Trophoblast cell (in vitro differentiated cells and primary cell): Measurements from ENCODE around the gene CCDC38.

ENCODE experiments used
- DNase-seq, 2 donors: peaks; one replicate each; pipeline ENCODE4 v3.0.0-alpha.2; 2016
- H2AFZ ChIP-seq: 2 replicates; pipeline ENCODE4 v1.6.1; 2013; ENCODE audit warnings: low read length, moderate library complexity, mild to moderate bottlenecking; ENCODE audit not compliant: insufficient read depth, poor library complexity
- H2AK5ac ChIP-seq: 2 replicates; pipeline ENCODE4 v1.6.1; 2013; ENCODE audit warnings: mild to moderate bottlenecking, low read length
- H2BK120ac ChIP-seq: 2 replicates; pipeline ENCODE4 v1.6.1; 2013; ENCODE audit warnings: low read length, mild to moderate bottlenecking, moderate library complexity; ENCODE audit not compliant: insufficient read depth, poor library complexity
- H2BK12ac ChIP-seq: 2 replicates; pipeline ENCODE4 v1.6.1; 2013; ENCODE audit warnings: mild to moderate bottlenecking, low read length, moderate library complexity
- H2BK5ac ChIP-seq: 2 replicates; pipeline ENCODE4 v1.6.1; 2013; ENCODE audit warnings: low read length, low read depth, moderate library complexity, mild to moderate bottlenecking; ENCODE audit not compliant: poor library complexity
- H3K14ac ChIP-seq: 2 replicates; pipeline ENCODE4 v1.6.1; 2013; ENCODE audit warnings: mild to moderate bottlenecking, low read length
- H3K18ac ChIP-seq: 2 replicates; pipeline ENCODE4 v1.6.1; 2013; ENCODE audit warnings: mild to moderate bottlenecking, low read length
- H3K23ac ChIP-seq: 2 replicates; pipeline ENCODE4 v1.6.1; 2013; ENCODE audit warnings: low read length
- H3K27ac ChIP-seq: 2 replicates; pipeline ENCODE4 v1.5.1; 2013; ENCODE audit warnings: low read depth, mild to moderate bottlenecking, inconsistent platforms, low read length, moderate library complexity
- H3K27me3 ChIP-seq: 2 replicates; pipeline ENCODE4 v1.6.1; 2013; ENCODE audit warnings: inconsistent platforms, mild to moderate bottlenecking, low read length, moderate library complexity; ENCODE audit not compliant: insufficient read depth
- H3K36me3 ChIP-seq, 2 experiments: 1 replicate in 1 of 2; 2 replicates in 1 of 2; pipeline ENCODE4 v1.6.1; 2013; ENCODE audit warnings: low read length in 2 of 2, mild to moderate bottlenecking in 2 of 2, moderate library complexity in 1 of 2; ENCODE audit not compliant: insufficient read depth in 2 of 2, control insufficient read depth in 1 of 2
- H3K4ac ChIP-seq: 2 replicates; pipeline ENCODE4 v1.6.1; 2013; ENCODE audit warnings: low read depth, mild to moderate bottlenecking, low read length, moderate library complexity
- H3K4me1 ChIP-seq, 2 experiments: 1 replicate in 1 of 2; 2 replicates in 1 of 2; pipeline ENCODE4 v1.6.1; 2013; ENCODE audit warnings: low read length in 2 of 2, mild to moderate bottlenecking in 2 of 2, moderate library complexity in 1 of 2; ENCODE audit not compliant: insufficient read depth in 2 of 2, control insufficient read depth in 1 of 2
- H3K4me2 ChIP-seq: 2 replicates; pipeline ENCODE4 v1.6.1; 2013; ENCODE audit warnings: inconsistent platforms, mild to moderate bottlenecking, low read length, moderate library complexity
- H3K4me3 ChIP-seq: 2 replicates; pipeline ENCODE4 v1.5.1; 2013; ENCODE audit warnings: mild to moderate bottlenecking, low read depth, low read length, inconsistent platforms
- H3K79me1 ChIP-seq: one replicate; pipeline ENCODE4 v1.6.1; 2013; ENCODE audit warnings: low read length
- H3K79me2 ChIP-seq: 2 replicates; pipeline ENCODE4 v1.6.1; 2013; ENCODE audit warnings: low read length, mild to moderate bottlenecking; ENCODE audit not compliant: control insufficient read depth, insufficient read depth, poor library complexity
- H3K9ac ChIP-seq: 2 replicates; pipeline ENCODE4 v1.6.1; 2013; ENCODE audit warnings: mild to moderate bottlenecking, low read length
- H3K9me3 ChIP-seq: 2 replicates; pipeline ENCODE4 v1.6.1; 2013; ENCODE audit warnings: low read depth, mild to moderate bottlenecking, control low read depth, inconsistent platforms, low read length; ENCODE audit not compliant: insufficient read depth
- H4K12ac ChIP-seq: 2 replicates; pipeline ENCODE4 v1.6.1; 2013; ENCODE audit warnings: low read depth, mild to moderate bottlenecking, low read length, moderate library complexity
- H4K8ac ChIP-seq: 2 replicates; pipeline ENCODE4 v1.6.1; 2013; ENCODE audit warnings: low read depth, mild to moderate bottlenecking, low read length, moderate library complexity
- H4K91ac ChIP-seq: one replicate; pipeline ENCODE4 v1.6.1; 2013; ENCODE audit warnings: low read depth, mild to moderate bottlenecking, low read length, moderate library complexity
- WGBS: extraction: QIAGEN DNeasy Blood & Tissue Kit; methylation state at CpG from one replicate; pipeline ENCODE4 v1.1.7; 2013; ENCODE audit warnings: missing lambda C conversion rate; ENCODE audit not compliant: insufficient read length, insufficient coverage; ENCODE audit errors: extremely low coverage; 5-methylcytosine and 5-hydroxymethylcytosine counted together

CCDC38 gene

GRCh38 chr12:95881331-95881955, 61.0 kb downstream of the CCDC38 start:
- no peak overlapping the region for H3K14ac ChIP-seq
- H2BK120ac ChIP-seq: no peak overlapping the region
- H3K79me1 ChIP-seq: no peaks in the 10 kb centered on the region
- H4K91ac ChIP-seq: no peak overlapping the region
- no CpG with 5 or more reads among the region's 3 CpGs for WGBS
- H3K4me3 ChIP-seq: no peak overlapping the region
- H3K9ac ChIP-seq: no peak overlapping the region
- H3K4ac ChIP-seq: no peak overlapping the region
- H2BK12ac ChIP-seq: no peak overlapping the region
- H2BK5ac ChIP-seq: no peak overlapping the region
- no peak overlapping the region for H2AK5ac ChIP-seq
- no peak overlapping the region for H2AFZ ChIP-seq
- H3K36me3 ChIP-seq: no peaks in the 10 kb centered on the region
- no peak overlapping the region for H4K8ac ChIP-seq
- H3K23ac ChIP-seq: no peak overlapping the region
- H3K4me1 ChIP-seq: no peaks in the 10 kb centered on the region
- no peaks in the 10 kb centered on the region for H3K27me3 ChIP-seq
- H3K27ac ChIP-seq: no peak overlapping the region
- H3K4me2 ChIP-seq: no peak overlapping the region
- H3K18ac ChIP-seq: no peak overlapping the region
- no peaks in the 10 kb centered on the region for H3K79me2 ChIP-seq
- no peak overlapping the region for H4K12ac ChIP-seq
- peak in 1 of 2 donors; percentile 11 for DNase-seq
- no peaks in the 10 kb centered on the region for H3K9me3 ChIP-seq

GRCh38 chr12:95880895-95881294, 61.5 kb downstream of the CCDC38 start:
- H3K18ac ChIP-seq: no peak overlapping the region
- no peak overlapping the region for H3K14ac ChIP-seq
- H3K9me3 ChIP-seq: no peaks in the 10 kb centered on the region
- no peak overlapping the region for H3K4me2 ChIP-seq
- no peak overlapping the region for H3K9ac ChIP-seq
- no peak overlapping the region for H2AK5ac ChIP-seq
- no peak overlapping the region for H2AFZ ChIP-seq
- no peak overlapping the region for H3K23ac ChIP-seq
- no CpG with 5 or more reads among the region's 1 CpG for WGBS
- no peak overlapping the region for H2BK12ac ChIP-seq
- H4K8ac ChIP-seq: no peak overlapping the region
- no peak overlapping the region for H3K4ac ChIP-seq
- H3K27ac ChIP-seq: no peak overlapping the region
- H3K4me3 ChIP-seq: no peak overlapping the region
- no peak overlapping the region for H4K91ac ChIP-seq
- H3K27me3 ChIP-seq: no peaks in the 10 kb centered on the region
- H2BK5ac ChIP-seq: no peak overlapping the region
- no peak overlapping the region for H4K12ac ChIP-seq
- H3K79me1 ChIP-seq: no peaks in the 10 kb centered on the region
- H3K4me1 ChIP-seq: no peaks in the 10 kb centered on the region
- no peak for DNase-seq
- H3K36me3 ChIP-seq: no peaks in the 10 kb centered on the region
- H2BK120ac ChIP-seq: no peak overlapping the region
- H3K79me2 ChIP-seq: no peaks in the 10 kb centered on the region

GRCh38 chr12:95877622-95878021, 64.8 kb downstream of the CCDC38 start:
- no peak overlapping the region for H4K91ac ChIP-seq
- DNase-seq: no peak
- WGBS: no CpG with 5 or more reads among the region's 2 CpGs
- no peak overlapping the region for H2BK120ac ChIP-seq
- H3K79me1 ChIP-seq: no peaks in the 10 kb centered on the region
- H3K4ac ChIP-seq: no peak overlapping the region
- no peak overlapping the region for H3K18ac ChIP-seq
- no peaks in the 10 kb centered on the region for H3K9me3 ChIP-seq
- H3K27me3 ChIP-seq: no peaks in the 10 kb centered on the region
- no peak overlapping the region for H4K8ac ChIP-seq
- no peak overlapping the region for H3K4me3 ChIP-seq
- H2AK5ac ChIP-seq: no peak overlapping the region
- peaks cover 0 to 2% of the 10 kb centered on the region in 2 experiments for H3K36me3 ChIP-seq
- H2BK5ac ChIP-seq: no peak overlapping the region
- no peak overlapping the region for H3K9ac ChIP-seq
- H2BK12ac ChIP-seq: no peak overlapping the region
- H3K27ac ChIP-seq: no peak overlapping the region
- no peak overlapping the region for H4K12ac ChIP-seq
- no peak overlapping the region for H2AFZ ChIP-seq
- H3K23ac ChIP-seq: no peak overlapping the region
- H3K14ac ChIP-seq: no peak overlapping the region
- no peaks in the 10 kb centered on the region for H3K4me1 ChIP-seq
- no peaks in the 10 kb centered on the region for H3K79me2 ChIP-seq
- H3K4me2 ChIP-seq: no peak overlapping the region

GRCh38 chr12:95874452-95874851, 68.0 kb downstream of the CCDC38 start:
- WGBS: no CpG with 5 or more reads among the region's 4 CpGs

More at GRCh38 chr12:95874452-95874851, 68.0 kb downstream of the CCDC38 start:
- Histone ChIP-seq H3K79me1 (no peaks in the 10 kb centered on the region), H3K9ac (no peak overlapping the region), H3K4me1 (no peaks in the 10 kb centered on the region), H2BK12ac (no peak overlapping the region), H3K27ac (no peak overlapping the region), H2BK120ac (no peak overlapping the region), H3K18ac (no peak overlapping the region), H3K23ac (no peak overlapping the region), H3K4ac (no peak overlapping the region), H2AK5ac (no peak overlapping the region), H2AFZ (no peak overlapping the region), H4K12ac (no peak overlapping the region), H2BK5ac (no peak overlapping the region), H3K9me3 (no peaks in the 10 kb centered on the region), H3K36me3 (peaks cover 0 to 2% of the 10 kb centered on the region in 2 experiments), H3K79me2 (no peaks in the 10 kb centered on the region), H4K8ac (no peak overlapping the region), H3K14ac (no peak overlapping the region), H3K4me3 (no peak overlapping the region), H3K4me2 (no peak overlapping the region), H4K91ac (no peak overlapping the region), H3K27me3 (no peaks in the 10 kb centered on the region)
- no peak for DNase-seq
